Measurements from ENCODE around the gene ZSCAN21. TPM values are rescaled to one million over a fixed set of nuclear protein-coding genes. Genes with fewer than 3 reads are reported as not detected.

ZSCAN21 gene
- total and polyA plus RNA-seq, 2 of the 4 experiments (the other 2 are of a cell fraction): 11.5 to 13.3 TPM

GRCh38 chr7:100085515-100085914, 35.9 kb downstream of the ZSCAN21 start:
- Histone ChIP-seq H2AFZ (replicated peaks; ENCODE audit: low read length, poor library complexity) (peak overlapping the region; percentile 62), H3K27ac (ENCODE audit: insufficient read depth, low read length) (peak overlapping the region; percentile 13), H3K36me3 (ENCODE audit: control insufficient read depth, insufficient read depth, low read length) (peaks cover 3% of the 10 kb centered on the region), H4K20me1 (ENCODE audit: insufficient read depth, low read length) (0 out of 2 replicates have a peak, but pooled peaks cover 2% of the 10 kb centered on the region), H4K91ac (ENCODE audit: insufficient read depth, low read depth, low read length) (peak overlapping the region; percentile 77), H3K18ac (ENCODE audit: low read depth, low read length) (no peak overlapping the region), H4K5ac (ENCODE audit: low read depth, low read length) (no peak overlapping the region), H3K27me3 (ENCODE audit: control insufficient read depth, insufficient read depth, low read length) (no peaks in the 10 kb centered on the region), H2BK120ac (ENCODE audit: low read depth, low read length) (peak overlapping the region; percentile 95), H3K9ac (ENCODE audit: low read depth, low read length) (no peak overlapping the region), H3K9me3 (ENCODE audit: control insufficient read depth, insufficient read depth, low read length) (no peaks in the 10 kb centered on the region), H3K56ac (ENCODE audit: extremely low read depth, insufficient read depth, low read length) (no peak overlapping the region), H3K4me3 (ENCODE audit: insufficient read depth, low read depth, low read length) (no peak overlapping the region), H3K9me1 (ENCODE audit: insufficient read depth, low read length) (peaks cover 11% of the 10 kb centered on the region), H4K8ac (ENCODE audit: low read depth in 2 of 2, low read length in 2 of 2) (peak overlapping the region in 1 of 2 experiments; percentile 68; a peak in 3 of 4 replicates), H2BK5ac (ENCODE audit: low read depth, low read length, poor library complexity, severe bottlenecking) (peak overlapping the region; percentile 40), H2BK15ac (ENCODE audit: low read depth, low read length) (peak overlapping the region; percentile 85; the same call in 2 of the 3 replicates), H2AK5ac (ENCODE audit: low read depth, low read length) (peak overlapping the region; percentile 86), H2AK9ac (replicated peaks; ENCODE audit: low read depth, low read length, poor library complexity) (peak overlapping the region; percentile 60), H3K14ac (replicated peaks; ENCODE audit: low read depth, low read length) (peak overlapping the region; percentile 78), H3K23ac (ENCODE audit: low read depth, low read length) (no peak overlapping the region), H3K4me1 (ENCODE audit: control insufficient read depth, insufficient read depth, low read length) (peaks cover 21% of the 10 kb centered on the region), H3K79me1 (ENCODE audit: low read depth in 1 of 2, low read length in 2 of 2) (peaks cover 6 to 34% of the 10 kb centered on the region in 2 experiments; a peak in 3 of 4 replicates), H2BK20ac (ENCODE audit: low read depth, low read length) (peak overlapping the region; percentile 94), H3K4ac (ENCODE audit: low read depth, low read length) (peak overlapping the region; percentile 98), H3K4me2 (ENCODE audit: low read depth, low read length) (no peak overlapping the region)
- POLR2A ChIA-PET (ENCODE audit: unreplicated experiment): no interaction called here
- in situ Hi-C loops (cut with MboI; ENCODE audit: low sequenced_read_pairs) (no loop called here), dilution Hi-C loops (cut with HindIII; ENCODE audit: low sequenced_read_pairs, unreplicated experiment) (no loop called here), intact Hi-C loops (cut with micrococcal nuclease) (no loop called here)
- CTCF ChIA-PET: no interaction called here
- whole genome bisulfite sequencing, 2 experiments (ENCODE audit: extremely low coverage in 2 of 2, insufficient read length in 1 of 2): no CpG with 5 or more reads among the region's 3 CpGs
- no peak for DNase-seq
- TF ChIP-seq ELK1 (IDR thresholded peaks at IDR 0.05; ENCODE audit: borderline replicate concordance, low read depth, low read length) (no peak), SMC3 (IDR thresholded peaks at IDR 0.05; ENCODE audit: low read depth, low read length) (no peak), CHD1 (IDR thresholded peaks at IDR 0.05; ENCODE audit: low read depth, low read length) (no peak), MAZ (IDR thresholded peaks at IDR 0.05; ENCODE audit: borderline replicate concordance, low read depth, low read length) (no peak), MAFK (IDR thresholded peaks at IDR 0.05; ENCODE audit: low read depth, low read length) (no peak), POLR2A (IDR thresholded peaks at IDR 0.05; ENCODE audit: low read depth, low read length) (no peak), CEBPB (IDR thresholded peaks at IDR 0.05; ENCODE audit: low read depth, low read length) (peak; percentile 33; the same call in 1 of the 2 replicates), NFE2L2 (IDR thresholded peaks at IDR 0.05; ENCODE audit: low read depth, low read length) (no peak)
- no peak for ATAC-seq (ENCODE audit: low read depth)
- no TSS peak for BruUV-seq (replicated peaks)

Measured in IMR-90 (cell line).